BE2C (cell line): ENCODE results near the gene RGL1.

Experiments
- DNase-seq: peaks from one replicate; pipeline ENCODE4 v3.0.0-alpha.2; 2020
- H3K27me3 ChIP-seq: fragments of 250-450 bp; sonication (Bioruptor Pico); 2 replicates; pipeline ENCODE4 v1.5.1; 2020; ENCODE audit warnings: mild to moderate bottlenecking
- H3K36me3 ChIP-seq: fragments of 250-450 bp; sonication (Bioruptor Pico); 2 replicates; pipeline ENCODE4 v1.5.1; 2020; ENCODE audit warnings: mild to moderate bottlenecking
- H3K4me1 ChIP-seq: fragments of 250-450 bp; sonication (Bioruptor Pico); 2 replicates; pipeline ENCODE4 v1.5.1; 2020
- H3K4me3 ChIP-seq: 2 replicates; pipeline ENCODE4 v1.5.1; 2011; ENCODE audit warnings: low read depth, low read length
- H3K9me3 ChIP-seq: fragments of 250-450 bp; sonication (Bioruptor Pico); 2 replicates; pipeline ENCODE4 v1.5.1; 2020
- TF ChIP-seq, protein P1 (sequence below): IDR thresholded peaks from 2 replicates; pipeline ENCODE4 v1.5.1; 2012; ENCODE audit warnings: mild to moderate bottlenecking, low read depth, low read length

The RGL1 gene

GRCh38 chr1:183926983-183927382 is 122.1 kb downstream of the RGL1 start:
- DNase-seq: no peak
- Histone ChIP-seq H3K36me3 (peaks cover 5% of the 10 kb centered on the region; the same call in 1 of the 2 replicates), H3K27me3 (no peaks in the 10 kb centered on the region), H3K4me3 (no peak overlapping the region), H3K9me3 (no peaks in the 10 kb centered on the region), H3K4me1 (no peaks in the 10 kb centered on the region)
- TF ChIP-seq, protein P1, sequence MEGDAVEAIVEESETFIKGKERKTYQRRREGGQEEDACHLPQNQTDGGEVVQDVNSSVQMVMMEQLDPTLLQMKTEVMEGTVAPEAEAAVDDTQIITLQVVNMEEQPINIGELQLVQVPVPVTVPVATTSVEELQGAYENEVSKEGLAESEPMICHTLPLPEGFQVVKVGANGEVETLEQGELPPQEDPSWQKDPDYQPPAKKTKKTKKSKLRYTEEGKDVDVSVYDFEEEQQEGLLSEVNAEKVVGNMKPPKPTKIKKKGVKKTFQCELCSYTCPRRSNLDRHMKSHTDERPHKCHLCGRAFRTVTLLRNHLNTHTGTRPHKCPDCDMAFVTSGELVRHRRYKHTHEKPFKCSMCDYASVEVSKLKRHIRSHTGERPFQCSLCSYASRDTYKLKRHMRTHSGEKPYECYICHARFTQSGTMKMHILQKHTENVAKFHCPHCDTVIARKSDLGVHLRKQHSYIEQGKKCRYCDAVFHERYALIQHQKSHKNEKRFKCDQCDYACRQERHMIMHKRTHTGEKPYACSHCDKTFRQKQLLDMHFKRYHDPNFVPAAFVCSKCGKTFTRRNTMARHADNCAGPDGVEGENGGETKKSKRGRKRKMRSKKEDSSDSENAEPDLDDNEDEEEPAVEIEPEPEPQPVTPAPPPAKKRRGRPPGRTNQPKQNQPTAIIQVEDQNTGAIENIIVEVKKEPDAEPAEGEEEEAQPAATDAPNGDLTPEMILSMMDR: no peak

GRCh38 chr1:183931646-183932271 is 126.8 kb downstream of the RGL1 start:
- Histone ChIP-seq H3K4me1 (no peaks in the 10 kb centered on the region), H3K36me3 (no peaks in the 10 kb centered on the region), H3K4me3 (no peak overlapping the region), H3K27me3 (no peaks in the 10 kb centered on the region), H3K9me3 (no peaks in the 10 kb centered on the region)
- TF ChIP-seq, protein P1: no peak
- DNase-seq: no peak

DNA sequence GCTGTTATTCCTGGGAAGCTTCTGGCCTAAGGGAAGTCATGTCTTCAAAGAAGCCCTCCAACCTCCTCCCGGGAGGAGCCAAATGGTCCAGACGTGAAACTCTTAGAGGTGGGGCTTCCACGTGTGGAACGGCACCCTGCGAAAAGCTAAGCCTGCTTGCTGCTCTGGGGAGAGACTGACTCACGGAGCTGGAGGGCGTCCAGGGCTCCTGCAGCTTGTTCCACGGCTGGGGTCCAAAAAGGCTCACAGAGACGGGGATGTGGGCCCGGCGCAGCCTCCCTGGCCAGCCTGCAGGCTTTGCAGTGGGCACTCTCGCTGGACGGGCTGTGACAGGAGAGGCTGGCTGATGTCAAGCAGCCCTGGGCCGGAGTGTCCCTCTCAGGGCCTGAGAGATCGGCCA is 127.5 kb downstream of the RGL1 start:
- H3K4me3 ChIP-seq: no peak overlapping the region
- H3K27me3 ChIP-seq: no peaks in the 10 kb centered on the region
- no peaks in the 10 kb centered on the region for H3K9me3 ChIP-seq
- TF ChIP-seq, protein P1: no peak
- H3K36me3 ChIP-seq: no peaks in the 10 kb centered on the region
- DNase-seq: no peak
- no peaks in the 10 kb centered on the region for H3K4me1 ChIP-seq

DNA sequence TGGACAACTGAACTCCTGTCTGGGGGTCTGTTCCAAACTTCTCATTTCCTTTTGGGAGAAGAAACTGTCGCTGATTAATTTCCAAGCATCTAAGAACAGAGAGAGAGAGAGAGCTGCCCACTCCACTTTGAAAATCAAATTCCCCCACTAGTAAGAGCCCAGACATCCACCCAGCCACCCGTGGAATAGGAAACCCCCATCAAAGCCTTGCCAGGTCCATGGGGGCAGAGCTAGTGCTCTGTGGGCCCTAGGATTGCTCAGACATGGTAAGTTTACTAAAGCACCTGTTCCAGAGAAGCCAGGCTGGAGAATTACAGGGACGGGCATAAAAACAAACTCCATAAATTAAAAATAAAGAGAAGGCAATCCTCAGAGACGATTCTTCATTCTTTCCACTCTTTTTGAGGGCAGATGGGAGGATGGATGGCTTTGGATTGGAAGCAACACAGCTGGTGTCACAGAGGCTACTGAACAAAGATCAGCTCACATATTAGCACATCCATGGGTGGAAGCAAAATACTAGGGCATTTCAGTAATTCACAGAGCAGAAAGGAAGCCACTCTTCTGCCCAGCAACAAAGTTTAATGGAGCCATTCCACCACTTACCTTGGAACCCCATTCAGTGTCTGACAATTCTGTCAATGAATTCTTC is 128.7 kb downstream of the RGL1 start:
- DNase-seq: no peak
- Histone ChIP-seq H3K4me1 (no peaks in the 10 kb centered on the region), H3K4me3 (no peak overlapping the region), H3K36me3 (no peaks in the 10 kb centered on the region), H3K27me3 (no peaks in the 10 kb centered on the region), H3K9me3 (no peaks in the 10 kb centered on the region)
- TF ChIP-seq, protein P1: no peak

DNA sequence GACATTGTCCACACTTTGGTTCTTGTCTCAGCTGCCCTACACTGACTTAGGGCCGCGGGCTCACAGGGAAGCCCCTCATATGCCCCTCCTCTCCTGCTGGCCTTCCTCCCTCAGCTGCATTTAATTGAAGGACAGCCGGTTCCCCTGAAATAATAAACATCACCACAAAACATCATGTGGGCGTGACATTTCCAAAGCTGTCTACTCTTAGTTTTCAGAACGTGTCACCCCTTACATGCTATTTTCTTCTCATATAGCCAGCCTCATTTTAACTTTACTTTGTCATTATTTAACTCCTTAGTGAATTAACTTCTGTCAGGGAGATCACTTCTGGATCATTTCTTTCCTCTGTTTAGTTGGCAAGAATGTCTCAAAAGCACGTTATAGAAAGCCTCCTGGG is 129.4 kb downstream of the RGL1 start:
- Histone ChIP-seq H3K27me3 (no peaks in the 10 kb centered on the region), H3K36me3 (no peaks in the 10 kb centered on the region), H3K4me3 (no peak overlapping the region), H3K4me1 (no peaks in the 10 kb centered on the region), H3K9me3 (no peaks in the 10 kb centered on the region)
- DNase-seq: no peak
- TF ChIP-seq, protein P1: no peak

GRCh38 chr1:183936009-183936408 is 131.1 kb downstream of the RGL1 start:
- no peak for DNase-seq
- TF ChIP-seq, protein P1: no peak
- no peaks in the 10 kb centered on the region for H3K4me1 ChIP-seq
- no peaks in the 10 kb centered on the region for H3K9me3 ChIP-seq
- no peaks in the 10 kb centered on the region for H3K27me3 ChIP-seq
- no peaks in the 10 kb centered on the region for H3K36me3 ChIP-seq
- no peak overlapping the region for H3K4me3 ChIP-seq
